ENCODE data around the gene AXDND1.

DNA sequence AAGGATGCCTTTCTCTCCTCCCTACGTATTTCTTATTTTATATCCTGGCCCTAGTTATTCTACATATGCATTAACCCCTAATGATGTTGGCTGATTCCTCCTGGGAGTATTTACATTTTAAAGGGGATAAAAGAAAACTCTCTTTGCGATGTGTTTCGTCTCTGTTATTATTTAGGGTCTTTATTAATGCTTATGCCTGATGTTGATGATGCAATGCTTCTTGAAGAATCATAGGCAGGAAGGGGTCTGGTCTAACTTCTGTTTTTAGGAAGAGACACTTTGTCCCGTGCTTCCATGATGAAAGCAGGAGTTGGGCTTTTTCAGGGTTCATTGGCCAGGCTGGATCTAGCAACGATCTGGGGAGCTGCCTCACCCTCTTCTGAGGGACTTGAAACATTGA lies 210.7 kb downstream of the AXDND1 start:
- TF ChIP-seq USF2 (IDR thresholded peaks at IDR 0.05; ENCODE audit: borderline replicate concordance, low read depth, low read length) (no peak), CTCF (IDR thresholded peaks at IDR 0.05) (no peak), GABPA (IDR thresholded peaks at IDR 0.05; ENCODE audit: low read depth) (no peak), EP300 (IDR thresholded peaks at IDR 0.05; ENCODE audit: borderline replicate concordance in 1 of 2, low read depth in 1 of 2, low read length in 1 of 2) (no peak), EZH2phosphoT487 (IDR thresholded peaks at IDR 0.05; ENCODE audit: borderline replicate concordance, low read depth) (no peak), SMC3 (IDR thresholded peaks at IDR 0.05; ENCODE audit: low read depth, low read length) (no peak), PBX3 (IDR thresholded peaks at IDR 0.05) (no peak), POLR2AphosphoS5 (IDR thresholded peaks at IDR 0.05; ENCODE audit: low read depth, low read length) (no peak)
- TF ChIP-seq, protein P1, sequence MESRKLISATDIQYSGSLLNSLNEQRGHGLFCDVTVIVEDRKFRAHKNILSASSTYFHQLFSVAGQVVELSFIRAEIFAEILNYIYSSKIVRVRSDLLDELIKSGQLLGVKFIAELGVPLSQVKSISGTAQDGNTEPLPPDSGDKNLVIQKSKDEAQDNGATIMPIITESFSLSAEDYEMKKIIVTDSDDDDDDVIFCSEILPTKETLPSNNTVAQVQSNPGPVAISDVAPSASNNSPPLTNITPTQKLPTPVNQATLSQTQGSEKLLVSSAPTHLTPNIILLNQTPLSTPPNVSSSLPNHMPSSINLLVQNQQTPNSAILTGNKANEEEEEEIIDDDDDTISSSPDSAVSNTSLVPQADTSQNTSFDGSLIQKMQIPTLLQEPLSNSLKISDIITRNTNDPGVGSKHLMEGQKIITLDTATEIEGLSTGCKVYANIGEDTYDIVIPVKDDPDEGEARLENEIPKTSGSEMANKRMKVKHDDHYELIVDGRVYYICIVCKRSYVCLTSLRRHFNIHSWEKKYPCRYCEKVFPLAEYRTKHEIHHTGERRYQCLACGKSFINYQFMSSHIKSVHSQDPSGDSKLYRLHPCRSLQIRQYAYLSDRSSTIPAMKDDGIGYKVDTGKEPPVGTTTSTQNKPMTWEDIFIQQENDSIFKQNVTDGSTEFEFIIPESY (IDR thresholded peaks at IDR 0.05; ENCODE audit: borderline replicate concordance, low read depth), result no peak
- TF ChIP-seq, protein P2, sequence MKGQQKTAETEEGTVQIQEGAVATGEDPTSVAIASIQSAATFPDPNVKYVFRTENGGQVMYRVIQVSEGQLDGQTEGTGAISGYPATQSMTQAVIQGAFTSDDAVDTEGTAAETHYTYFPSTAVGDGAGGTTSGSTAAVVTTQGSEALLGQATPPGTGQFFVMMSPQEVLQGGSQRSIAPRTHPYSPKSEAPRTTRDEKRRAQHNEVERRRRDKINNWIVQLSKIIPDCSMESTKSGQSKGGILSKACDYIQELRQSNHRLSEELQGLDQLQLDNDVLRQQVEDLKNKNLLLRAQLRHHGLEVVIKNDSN (IDR thresholded peaks at IDR 0.05; ENCODE audit: borderline replicate concordance, low read depth), result no peak

All from SK-N-SH (cell line).